MM.1S (cell line): ENCODE data around the gene FBXO34.

ENCODE experiments used
- DNase-seq: peaks from one replicate; pipeline ENCODE4 v3.0.0-alpha.2; 2015
- H2AFZ ChIP-seq: fragments of 300-600 bp; sonication (generic); 2 replicates; pipeline ENCODE4 v1.6.0; 2016; ENCODE audit warnings: antibody characterized with exemption, low read length
- H3F3A ChIP-seq: fragments of 300-600 bp; sonication (generic); 2 replicates; pipeline ENCODE4 v1.6.1; 2016; ENCODE audit warnings: mild to moderate bottlenecking, antibody characterized with exemption, low read length, moderate library complexity, mixed read lengths; ENCODE audit not compliant: insufficient read depth
- H3K27ac ChIP-seq: fragments of 300-600 bp; sonication (generic); 2 replicates; pipeline ENCODE4 v1.5.1; 2016; ENCODE audit warnings: mild to moderate bottlenecking, low read length
- H3K27me3 ChIP-seq: fragments of 300-600 bp; sonication (generic); replicated peaks from 2 replicates; pipeline ENCODE4 v1.6.0; 2016; ENCODE audit warnings: low read length; ENCODE audit not compliant: insufficient read depth
- H3K36me3 ChIP-seq: fragments of 300-600 bp; sonication (generic); replicated peaks from 2 replicates; pipeline ENCODE4 v1.6.1; 2016; ENCODE audit warnings: mild to moderate bottlenecking, low read length, mixed read lengths; ENCODE audit not compliant: insufficient read depth
- H3K4me1 ChIP-seq: fragments of 300-600 bp; sonication (generic); 2 replicates; pipeline ENCODE4 v1.6.1; 2016; ENCODE audit warnings: low read length, mixed read lengths
- H3K4me2 ChIP-seq: fragments of 300-600 bp; sonication (generic); 2 replicates; pipeline ENCODE4 v1.6.0; 2016; ENCODE audit warnings: low read depth, low read length
- H3K4me3 ChIP-seq: fragments of 300-600 bp; sonication (generic); 2 replicates; pipeline ENCODE4 v1.5.1; 2016; ENCODE audit warnings: low read length, mixed read lengths
- H3K79me2 ChIP-seq: fragments of 300-600 bp; sonication (generic); 2 replicates; pipeline ENCODE4 v1.6.1; 2016; ENCODE audit warnings: mixed run types, low read length, mixed read lengths
- H3K9ac ChIP-seq: fragments of 300-600 bp; sonication (generic); 2 replicates; pipeline ENCODE4 v1.6.1; 2016; ENCODE audit warnings: low read length, mixed read lengths
- H3K9me2 ChIP-seq: fragments of 300-600 bp; sonication (generic); replicated peaks from 2 replicates; pipeline ENCODE4 v1.6.1; 2016; ENCODE audit warnings: mild to moderate bottlenecking, low read length, mixed read lengths; ENCODE audit not compliant: insufficient read depth
- H3K9me3 ChIP-seq: fragments of 300-600 bp; sonication (generic); replicated peaks from 2 replicates; pipeline ENCODE4 v1.6.1; 2016; ENCODE audit warnings: mild to moderate bottlenecking, low read length, mixed read lengths; ENCODE audit not compliant: insufficient read depth
- H4K20me1 ChIP-seq: fragments of 300-600 bp; sonication (generic); 2 replicates; pipeline ENCODE4 v1.6.1; 2016; ENCODE audit warnings: mild to moderate bottlenecking, low read length, moderate library complexity, mixed read lengths; ENCODE audit not compliant: insufficient read depth
- EZH2 ChIP-seq: fragments of 300-600 bp; sonication (generic); optimal IDR thresholded peaks from 2 replicates; pipeline ENCODE3; 2017; ENCODE audit warnings: low read depth, mild to moderate bottlenecking, antibody characterized with exemption, low read length, mixed read lengths
- EZH2phosphoT487 ChIP-seq: fragments of 300-600 bp; sonication (generic); IDR thresholded peaks from 2 replicates; pipeline ENCODE4 v1.6.1; 2018; ENCODE audit warnings: antibody characterized with exemption, low read length
- TF ChIP-seq, protein P1 (sequence below): fragments of 300-600 bp; sonication (generic); IDR thresholded peaks from 2 replicates; pipeline ENCODE4 v1.5.1; 2016; ENCODE audit warnings: antibody characterized with exemption, low read length, mixed read lengths

The FBXO34 gene

DNA sequence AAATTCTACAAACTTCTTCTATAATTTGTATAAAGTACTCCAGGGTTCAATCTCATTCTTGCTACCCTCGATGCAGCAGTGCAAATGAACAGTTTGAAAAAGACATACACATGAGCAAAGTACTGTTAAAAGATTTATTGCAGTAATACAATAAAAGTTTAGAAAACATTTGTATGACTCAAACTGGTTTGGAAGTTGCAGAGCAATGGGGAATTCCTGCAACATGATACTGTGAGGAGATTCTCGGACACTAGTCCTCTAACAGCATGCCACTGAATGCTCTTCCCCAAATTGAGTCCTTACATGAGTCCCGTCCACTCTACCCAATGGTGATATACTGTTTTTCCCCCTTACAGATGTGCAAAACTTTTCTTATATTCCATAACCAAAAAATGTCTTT is 95.0 kb downstream of the FBXO34 start:
- Histone ChIP-seq H3K9ac (no peak overlapping the region), H3K4me1 (no peaks in the 10 kb centered on the region), H4K20me1 (no peaks in the 10 kb centered on the region), H2AFZ (no peak overlapping the region), H3K4me2 (no peak overlapping the region), H3K4me3 (no peak overlapping the region), H3K27ac (no peak overlapping the region), H3K9me2 (no peaks in the 10 kb centered on the region), H3K36me3 (no peaks in the 10 kb centered on the region), H3K9me3 (no peaks in the 10 kb centered on the region), H3K79me2 (no peaks in the 10 kb centered on the region), H3F3A (no peaks in the 10 kb centered on the region), H3K27me3 (no peaks in the 10 kb centered on the region)
- no peak for DNase-seq
- no peak for TF ChIP-seq EZH2phosphoT487
- TF ChIP-seq, protein P1, sequence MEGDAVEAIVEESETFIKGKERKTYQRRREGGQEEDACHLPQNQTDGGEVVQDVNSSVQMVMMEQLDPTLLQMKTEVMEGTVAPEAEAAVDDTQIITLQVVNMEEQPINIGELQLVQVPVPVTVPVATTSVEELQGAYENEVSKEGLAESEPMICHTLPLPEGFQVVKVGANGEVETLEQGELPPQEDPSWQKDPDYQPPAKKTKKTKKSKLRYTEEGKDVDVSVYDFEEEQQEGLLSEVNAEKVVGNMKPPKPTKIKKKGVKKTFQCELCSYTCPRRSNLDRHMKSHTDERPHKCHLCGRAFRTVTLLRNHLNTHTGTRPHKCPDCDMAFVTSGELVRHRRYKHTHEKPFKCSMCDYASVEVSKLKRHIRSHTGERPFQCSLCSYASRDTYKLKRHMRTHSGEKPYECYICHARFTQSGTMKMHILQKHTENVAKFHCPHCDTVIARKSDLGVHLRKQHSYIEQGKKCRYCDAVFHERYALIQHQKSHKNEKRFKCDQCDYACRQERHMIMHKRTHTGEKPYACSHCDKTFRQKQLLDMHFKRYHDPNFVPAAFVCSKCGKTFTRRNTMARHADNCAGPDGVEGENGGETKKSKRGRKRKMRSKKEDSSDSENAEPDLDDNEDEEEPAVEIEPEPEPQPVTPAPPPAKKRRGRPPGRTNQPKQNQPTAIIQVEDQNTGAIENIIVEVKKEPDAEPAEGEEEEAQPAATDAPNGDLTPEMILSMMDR: no peak
- TF ChIP-seq EZH2: no peak

GRCh38 chr14:55370883-55371455 is 99.7 kb downstream of the FBXO34 start:
- Histone ChIP-seq H3K27me3 (no peaks in the 10 kb centered on the region), H3K9me3 (no peaks in the 10 kb centered on the region), H3K9me2 (no peaks in the 10 kb centered on the region), H3F3A (no peaks in the 10 kb centered on the region), H3K27ac (no peak overlapping the region), H2AFZ (no peak overlapping the region), H3K36me3 (no peaks in the 10 kb centered on the region), H3K9ac (no peak overlapping the region), H3K79me2 (no peaks in the 10 kb centered on the region), H3K4me1 (no peaks in the 10 kb centered on the region), H3K4me2 (no peak overlapping the region), H4K20me1 (no peaks in the 10 kb centered on the region), H3K4me3 (no peak overlapping the region)
- TF ChIP-seq, protein P1: no peak
- TF ChIP-seq EZH2 (no peak), EZH2phosphoT487 (no peak)
- DNase-seq: no peak

- Histone ChIP-seq H3F3A (no peaks in the 10 kb centered on the region), H2AFZ (no peak overlapping the region), H3K27me3 (no peaks in the 10 kb centered on the region), H3K9me3 (no peaks in the 10 kb centered on the region), H3K27ac (no peak overlapping the region), H3K4me1 (no peaks in the 10 kb centered on the region), H3K4me2 (no peak overlapping the region), H3K4me3 (no peak overlapping the region), H4K20me1 (no peaks in the 10 kb centered on the region), H3K9me2 (no peaks in the 10 kb centered on the region), H3K36me3 (no peaks in the 10 kb centered on the region), H3K9ac (no peak overlapping the region), H3K79me2 (no peaks in the 10 kb centered on the region)
- no peak for TF ChIP-seq EZH2phosphoT487
- TF ChIP-seq, protein P1: no peak
- TF ChIP-seq EZH2: no peak
- DNase-seq: no peak
Measured at GRCh38 chr14:55372423-55372822, 101.2 kb downstream of the FBXO34 start.
